ENCODE measurements around the gene MANF. TPM values are rescaled to one million over a fixed set of nuclear protein-coding genes. Genes with fewer than 3 reads are reported as not detected.

Gene MANF
- total and polyA plus RNA-seq, 2 donors from 2014 or later, result 96.5 to 224 TPM

DNA sequence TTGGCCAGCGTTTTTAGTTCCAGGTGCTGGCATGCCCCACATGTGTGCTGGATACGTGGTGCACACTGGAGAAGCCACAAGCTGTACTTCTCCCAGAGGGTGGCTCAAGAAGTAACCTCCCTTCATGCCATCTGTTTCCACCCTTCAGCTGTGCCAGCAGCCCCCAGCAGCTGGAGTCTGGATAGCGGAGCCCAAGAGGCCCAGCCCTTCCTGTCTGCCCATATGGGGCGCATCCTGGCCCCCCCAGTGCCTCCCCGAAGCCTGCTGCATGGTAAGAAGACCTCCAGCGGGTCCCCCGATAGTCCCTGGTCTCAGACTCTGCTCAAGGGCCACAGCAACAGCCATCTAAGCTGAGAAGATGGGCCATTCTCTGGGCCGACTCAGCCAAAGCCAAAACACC, 5.8 kb upstream of the MANF start:
- Histone ChIP-seq H3K27ac (ENCODE audit: low read depth in 2 of 2, low read length in 2 of 2) (no peak overlapping the region), H3K9ac (ENCODE audit: low read length in 3 of 3) (no peak overlapping the region), H3K4me1 (ENCODE audit: control insufficient read depth in 2 of 3, insufficient read depth in 2 of 3, low read depth in 1 of 3, low read length in 3 of 3) (peaks cover 3 to 8% (median 3%) of the 10 kb centered on the region in 3 donors), H3K9me3 (ENCODE audit: control insufficient read depth in 2 of 3, insufficient read depth in 1 of 3, low read length in 3 of 3) (no peaks in the 10 kb centered on the region), H3K4me3 (ENCODE audit: low read length in 3 of 3) (no peak overlapping the region), H3K27me3 (ENCODE audit: control insufficient read depth, insufficient read depth, low read length) (no peaks in the 10 kb centered on the region), H3K36me3 (ENCODE audit: control insufficient read depth in 2 of 3, insufficient read depth in 3 of 3, low read length in 3 of 3) (no peaks in the 10 kb centered on the region)
- TF ChIP-seq, protein P1, sequence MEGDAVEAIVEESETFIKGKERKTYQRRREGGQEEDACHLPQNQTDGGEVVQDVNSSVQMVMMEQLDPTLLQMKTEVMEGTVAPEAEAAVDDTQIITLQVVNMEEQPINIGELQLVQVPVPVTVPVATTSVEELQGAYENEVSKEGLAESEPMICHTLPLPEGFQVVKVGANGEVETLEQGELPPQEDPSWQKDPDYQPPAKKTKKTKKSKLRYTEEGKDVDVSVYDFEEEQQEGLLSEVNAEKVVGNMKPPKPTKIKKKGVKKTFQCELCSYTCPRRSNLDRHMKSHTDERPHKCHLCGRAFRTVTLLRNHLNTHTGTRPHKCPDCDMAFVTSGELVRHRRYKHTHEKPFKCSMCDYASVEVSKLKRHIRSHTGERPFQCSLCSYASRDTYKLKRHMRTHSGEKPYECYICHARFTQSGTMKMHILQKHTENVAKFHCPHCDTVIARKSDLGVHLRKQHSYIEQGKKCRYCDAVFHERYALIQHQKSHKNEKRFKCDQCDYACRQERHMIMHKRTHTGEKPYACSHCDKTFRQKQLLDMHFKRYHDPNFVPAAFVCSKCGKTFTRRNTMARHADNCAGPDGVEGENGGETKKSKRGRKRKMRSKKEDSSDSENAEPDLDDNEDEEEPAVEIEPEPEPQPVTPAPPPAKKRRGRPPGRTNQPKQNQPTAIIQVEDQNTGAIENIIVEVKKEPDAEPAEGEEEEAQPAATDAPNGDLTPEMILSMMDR (IDR thresholded peaks at IDR 0.05; ENCODE audit: borderline replicate concordance, extremely low read depth, insufficient read depth), result no peak
- FAIRE-seq, result no peak
- intact Hi-C loops (cut with DNase I), result loop anchor here (10.0 kb wide), 2 partner anchors 274 to 754 kb away; no protein-coding TSS in a partner anchor
- peak in 1 of 5 donors; percentile 35 for DNase-seq

DNA sequence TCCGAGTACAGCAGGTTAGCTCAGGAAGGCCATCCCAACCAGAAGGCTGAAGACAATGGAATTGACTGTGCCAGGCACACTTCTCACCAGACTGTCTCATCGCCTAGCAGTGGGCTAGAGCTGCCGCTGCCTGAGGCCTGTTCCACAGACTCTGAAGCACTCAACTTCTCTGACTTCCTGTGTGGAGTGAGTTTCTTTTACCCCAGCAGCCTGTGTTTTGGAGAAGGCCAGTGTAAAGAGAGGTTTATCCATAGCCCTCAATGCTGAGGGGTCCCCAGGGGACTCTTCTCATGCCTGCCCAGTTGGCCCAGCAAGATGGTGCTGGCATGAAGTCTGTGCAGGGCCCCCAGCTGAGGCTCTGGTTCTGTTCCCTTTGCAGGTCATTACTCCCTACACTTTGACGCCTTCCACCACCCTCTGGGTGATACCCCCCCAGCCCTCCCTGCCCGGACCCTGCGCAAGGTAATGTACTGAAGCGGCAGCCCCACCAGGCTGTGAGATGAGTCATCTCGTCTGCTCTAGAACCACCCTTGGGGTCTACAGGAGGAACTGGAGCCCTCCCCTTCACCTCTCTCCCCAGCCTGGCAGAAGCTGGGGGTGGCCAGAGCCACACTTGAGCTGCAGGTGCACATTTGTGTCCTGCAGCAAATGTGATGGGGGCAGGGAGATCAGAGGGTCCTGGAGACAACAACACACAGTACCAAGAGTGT, 5.2 kb upstream of the MANF start:
- H3K27me3 ChIP-seq (ENCODE audit: control insufficient read depth, insufficient read depth, low read length), result no peaks in the 10 kb centered on the region
- no peaks in the 10 kb centered on the region for H3K36me3 ChIP-seq (ENCODE audit: control insufficient read depth in 2 of 3, insufficient read depth in 3 of 3, low read length in 3 of 3)
- FAIRE-seq (no peak), DNase-seq (peak in 1 of 5 donors; percentile 43)
- H3K4me1 ChIP-seq (ENCODE audit: control insufficient read depth in 2 of 3, insufficient read depth in 2 of 3, low read depth in 1 of 3, low read length in 3 of 3), result peaks cover 3 to 8% (median 3%) of the 10 kb centered on the region in 3 donors
- no peak overlapping the region for H3K27ac ChIP-seq (ENCODE audit: low read depth in 2 of 2, low read length in 2 of 2)
- intact Hi-C loops (cut with DNase I), result loop anchor here (10.0 kb wide), 2 partner anchors 275 to 755 kb away; no protein-coding TSS in a partner anchor
- H3K9me3 ChIP-seq (ENCODE audit: control insufficient read depth in 2 of 3, insufficient read depth in 1 of 3, low read length in 3 of 3), result no peaks in the 10 kb centered on the region
- no peak overlapping the region for H3K4me3 ChIP-seq (ENCODE audit: low read length in 3 of 3)
- H3K9ac ChIP-seq (ENCODE audit: low read length in 3 of 3), result no peak overlapping the region
- TF ChIP-seq, protein P1 (IDR thresholded peaks at IDR 0.05; ENCODE audit: borderline replicate concordance, extremely low read depth, insufficient read depth), result no peak

- Histone ChIP-seq H3K36me3 (ENCODE audit: control insufficient read depth in 2 of 3, insufficient read depth in 3 of 3, low read length in 3 of 3) (no peaks in the 10 kb centered on the region), H3K27ac (ENCODE audit: low read depth in 2 of 2, low read length in 2 of 2) (no peak overlapping the region), H3K9me3 (ENCODE audit: control insufficient read depth in 2 of 3, insufficient read depth in 1 of 3, low read length in 3 of 3) (no peaks in the 10 kb centered on the region), H3K27me3 (ENCODE audit: control insufficient read depth, insufficient read depth, low read length) (no peaks in the 10 kb centered on the region), H3K9ac (ENCODE audit: low read length in 3 of 3) (no peak overlapping the region), H3K4me3 (ENCODE audit: low read length in 3 of 3) (no peak overlapping the region), H3K4me1 (ENCODE audit: control insufficient read depth in 2 of 3, insufficient read depth in 2 of 3, low read depth in 1 of 3, low read length in 3 of 3) (peaks cover 3 to 10% (median 5%) of the 10 kb centered on the region in 3 donors)
- DNase-seq (peak in 2 of 5 donors; percentile 37 to 60), FAIRE-seq (no peak)
- intact Hi-C loops (cut with DNase I), result no loop called here
- TF ChIP-seq, protein P1 (IDR thresholded peaks at IDR 0.05; ENCODE audit: borderline replicate concordance, extremely low read depth, insufficient read depth), result no peak
Measured at GRCh38 chr3:51380601-51381332, 4.3 kb upstream of the MANF start.

All from kidney (tissue), 14 donors.